Upper lobe of left lung (tissue), 6 donors: ENCODE results near the gene CYSRT1. TPM values are rescaled to one million over a fixed set of nuclear protein-coding genes. Genes with fewer than 3 reads are reported as not detected.
A peak's percentile ranks its signal among the peaks of the same experiment; 100 is the strongest.

Experiments used
- ATAC-seq, 2 donors: fragments of 200-7000 bp; cut with Tn5 transposase; one replicate each; pipeline ENCODE4 v1.9.1; 2022; ENCODE audit warnings: mild to moderate bottlenecking in 2 of 2, moderate library complexity in 2 of 2; ENCODE audit not compliant: low FRiP score in 2 of 2
- DNase-seq, 2 donors: peaks; one replicate each; pipeline ENCODE4 v3.0.0-alpha.2; 2019 to 2020
- H3K27ac ChIP-seq, 4 donors: fragments of 200-600 bp; sonication (generic); one replicate each; pipeline ENCODE4 v1.5.1; 2016 to 2019
- H3K27me3 ChIP-seq, 4 donors: fragments of 200-600 bp; sonication (generic); one replicate each; pipeline ENCODE4 v1.5.1; 2017 to 2019
- H3K36me3 ChIP-seq, 4 donors: fragments of 200-600 bp; sonication (generic); one replicate each; pipeline ENCODE4 v1.5.1; 2016 to 2019
- H3K4me1 ChIP-seq, 4 donors: fragments of 200-600 bp; sonication (generic); one replicate each; pipeline ENCODE4 v1.5.1; 2018 to 2019
- H3K4me3 ChIP-seq, 4 donors: fragments of 200-600 bp; sonication (generic); one replicate each; pipeline ENCODE4 v1.5.1; 2017 to 2019; ENCODE audit warnings: mild to moderate bottlenecking in 2 of 4, moderate library complexity in 1 of 4
- H3K9me3 ChIP-seq, 4 donors: fragments of 200-600 bp; sonication (generic); one replicate each; pipeline ENCODE4 v1.5.1; 2018 to 2019
- CTCF ChIP-seq, 6 experiments: fragments of 450-650 bp in 4 of 6; fragments of 200-600 bp in 2 of 6; sonication (generic) in 2 of 6; IDR thresholded peaks; one replicate each; pipeline ENCODE4 v1.5.1; 2016 to 2019; ENCODE audit warnings: antibody characterized with exemption in 6 of 6
- EP300 ChIP-seq, 4 donors: sonication (generic); formaldehyde crosslinking; IDR thresholded peaks; one replicate each; pipeline ENCODE4 v1.5.1; 2017; ENCODE audit warnings: antibody characterized with exemption in 4 of 4, control low read depth in 2 of 4
- POLR2A ChIP-seq, 4 donors: fragments of 450-650 bp; IDR thresholded peaks; one replicate each; pipeline ENCODE4 v1.5.1; 2016 to 2017; ENCODE audit warnings: antibody characterized with exemption in 4 of 4, mild to moderate bottlenecking in 2 of 4
- POLR2AphosphoS5 ChIP-seq, 2 donors: sonication (generic); formaldehyde crosslinking; IDR thresholded peaks; one replicate each; pipeline ENCODE4 v1.5.1; 2017; ENCODE audit warnings: antibody characterized with exemption in 2 of 2
- WGBS, 2 donors: methylation state at CpG; one replicate each; pipeline ENCODE4 v1.1.5; 2017 to 2018; 5-methylcytosine and 5-hydroxymethylcytosine counted together
- total RNA-seq, 6 donors: library from RNA; depleted of rRNA in 4 of 6; stranded (reverse); fragments of >200 nt in 4 of 6; gene quantifications; one replicate each; pipeline versions ENCODE4 v1.1.0 to v1.2.1, GENCODE V29; 2016 to 2021
- donor health status: DM: no; HTN: no; CAD: no; lungs with moderate emphysema.
- donor health status: DM: no; HTN: yes; CAD: no; lungs with severe emphysema.

Gene CYSRT1
- total RNA-seq, 6 donors from 2014 or later: 0.20 to 2.0 (median 0.97) TPM; not detected in 1

DNA sequence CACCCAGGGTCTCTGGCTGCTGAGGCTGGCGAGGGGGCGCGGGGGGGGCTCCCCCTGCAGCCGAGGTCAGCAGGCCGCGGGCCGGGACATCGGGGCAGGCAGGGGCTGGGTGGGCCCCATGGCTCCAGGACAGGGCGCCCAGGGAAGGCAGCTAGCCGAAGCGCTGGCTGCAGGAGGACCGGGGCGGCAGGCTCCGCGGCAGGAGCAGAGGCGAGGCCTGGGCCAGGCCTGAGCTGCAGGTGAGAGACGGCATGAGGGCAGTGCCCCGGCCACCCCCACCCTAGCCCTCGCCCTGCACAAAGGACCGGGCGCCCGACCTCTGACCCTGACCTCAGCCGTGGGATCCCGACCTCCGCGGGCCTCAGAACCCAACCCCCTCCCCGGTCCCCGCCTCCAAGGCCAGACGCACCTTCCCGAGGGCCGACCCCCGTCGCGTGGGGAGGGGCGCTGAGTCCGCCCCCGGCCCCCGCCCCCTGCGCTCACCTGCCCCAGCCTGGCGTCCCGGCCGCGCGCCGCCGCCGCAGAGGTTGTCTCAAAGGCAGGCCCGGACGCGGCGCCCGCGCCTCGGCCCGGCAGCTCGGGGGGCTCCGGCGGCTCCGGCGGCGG lies 3.4 kb upstream of the CYSRT1 start:
- no peaks in the 10 kb centered on the region for H3K36me3 ChIP-seq
- no peak for TF ChIP-seq EP300 (IDR thresholded peaks at IDR 0.05)
- no peak for TF ChIP-seq POLR2A (IDR thresholded peaks at IDR 0.05)
- no peak for TF ChIP-seq CTCF (IDR thresholded peaks at IDR 0.05)
- TF ChIP-seq POLR2AphosphoS5 (IDR thresholded peaks at IDR 0.05): no peak
- DNase-seq: peak in 1 of 2 donors; percentile 90
- peak overlapping the region; percentile 22 to 66 (median 56) for H3K4me3 ChIP-seq
- H3K27me3 ChIP-seq: peaks cover 0 to 4% (median 0%) of the 10 kb centered on the region in 4 donors
- no peaks in the 10 kb centered on the region for H3K9me3 ChIP-seq
- ATAC-seq: no peak
- 17% methylated on average over 14 of the region's 61 CpGs; no CpG with 5 or more reads in 1 of the 2 donors for WGBS, 2 donors
- peaks cover 40 to 66% (median 51%) of the 10 kb centered on the region in 4 donors for H3K4me1 ChIP-seq
- peak overlapping the region in 2 of 4 donors; percentile 12 to 31 for H3K27ac ChIP-seq

DNA sequence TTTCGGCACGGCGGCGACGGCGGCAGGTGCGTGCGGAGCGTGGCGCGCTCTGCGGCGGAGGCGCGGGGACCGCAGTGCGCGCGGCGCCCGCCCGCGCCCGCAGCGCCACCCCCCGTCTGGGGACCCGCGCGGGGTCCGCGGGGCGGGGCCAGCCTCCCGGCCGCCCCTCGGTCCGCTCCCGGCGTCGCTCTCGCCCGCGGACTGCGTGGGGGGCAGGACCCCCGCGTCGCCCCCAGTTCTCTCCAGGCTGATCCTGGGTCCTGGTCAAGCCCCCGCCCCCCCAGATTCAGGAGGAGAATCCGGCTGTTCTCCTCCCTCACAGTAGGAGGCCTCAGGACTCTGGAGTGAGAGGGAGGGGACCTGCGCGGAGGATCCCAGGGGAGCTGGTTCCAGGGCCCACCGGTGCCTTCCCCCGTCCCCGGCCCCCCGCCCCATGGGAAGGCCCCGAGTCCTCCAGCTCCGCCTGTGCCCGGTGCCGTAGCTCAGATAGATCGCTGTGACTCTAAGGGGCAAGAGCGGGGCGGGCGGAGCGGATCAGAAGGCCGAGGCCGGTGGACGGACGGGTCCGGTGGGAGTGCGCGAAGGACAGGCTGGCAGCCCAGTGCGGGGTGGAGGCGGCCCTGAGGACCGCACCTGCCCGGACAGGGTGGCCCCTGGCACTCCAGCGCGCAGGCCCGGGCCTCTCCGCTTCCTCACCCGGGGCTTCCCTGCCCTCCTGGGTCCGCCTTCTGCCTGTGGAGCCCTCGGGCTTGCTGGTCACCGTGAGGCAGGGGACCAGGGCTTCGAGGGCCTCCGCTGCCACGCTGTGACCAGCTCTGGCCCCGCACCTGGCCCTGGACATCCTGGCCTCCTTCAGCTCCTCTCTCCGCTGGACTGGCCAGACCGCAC lies 2.5 kb upstream of the CYSRT1 start, which contains the start of gene RNF208:
TSS of gene RNF208 (minus strand) at position 51 of the 888 bp plus-strand sequence. CDS start 1,028 bp downstream, outside the sequence.
- TF ChIP-seq EP300 (IDR thresholded peaks at IDR 0.05) (no peak), POLR2AphosphoS5 (IDR thresholded peaks at IDR 0.05) (no peak), CTCF (IDR thresholded peaks at IDR 0.05) (peak in 1 of 6 experiments; percentile 7), POLR2A (IDR thresholded peaks at IDR 0.05) (no peak)
- DNase-seq (peak in 1 of 2 donors; percentile 88), ATAC-seq (peak in 1 of 2 donors; percentile 2)
- WGBS, 2 donors: 7 to 12% methylated on average over 10 to 50 of the region's 88 CpGs
- Histone ChIP-seq H3K4me3 (peak within 1 kb of the TSS; percentile 56 to 80 (median 68)), H3K4me1 (peaks cover 33 to 66% (median 51%) of the 10 kb centered on the region in 4 donors), H3K27ac (peak within 1 kb of the TSS; percentile 85 to 91 (median 89)), H3K27me3 (peaks cover 0 to 4% (median 0%) of the 10 kb centered on the region in 4 donors), H3K36me3 (no peaks in the 10 kb centered on the region), H3K9me3 (no peaks in the 10 kb centered on the region)

DNA sequence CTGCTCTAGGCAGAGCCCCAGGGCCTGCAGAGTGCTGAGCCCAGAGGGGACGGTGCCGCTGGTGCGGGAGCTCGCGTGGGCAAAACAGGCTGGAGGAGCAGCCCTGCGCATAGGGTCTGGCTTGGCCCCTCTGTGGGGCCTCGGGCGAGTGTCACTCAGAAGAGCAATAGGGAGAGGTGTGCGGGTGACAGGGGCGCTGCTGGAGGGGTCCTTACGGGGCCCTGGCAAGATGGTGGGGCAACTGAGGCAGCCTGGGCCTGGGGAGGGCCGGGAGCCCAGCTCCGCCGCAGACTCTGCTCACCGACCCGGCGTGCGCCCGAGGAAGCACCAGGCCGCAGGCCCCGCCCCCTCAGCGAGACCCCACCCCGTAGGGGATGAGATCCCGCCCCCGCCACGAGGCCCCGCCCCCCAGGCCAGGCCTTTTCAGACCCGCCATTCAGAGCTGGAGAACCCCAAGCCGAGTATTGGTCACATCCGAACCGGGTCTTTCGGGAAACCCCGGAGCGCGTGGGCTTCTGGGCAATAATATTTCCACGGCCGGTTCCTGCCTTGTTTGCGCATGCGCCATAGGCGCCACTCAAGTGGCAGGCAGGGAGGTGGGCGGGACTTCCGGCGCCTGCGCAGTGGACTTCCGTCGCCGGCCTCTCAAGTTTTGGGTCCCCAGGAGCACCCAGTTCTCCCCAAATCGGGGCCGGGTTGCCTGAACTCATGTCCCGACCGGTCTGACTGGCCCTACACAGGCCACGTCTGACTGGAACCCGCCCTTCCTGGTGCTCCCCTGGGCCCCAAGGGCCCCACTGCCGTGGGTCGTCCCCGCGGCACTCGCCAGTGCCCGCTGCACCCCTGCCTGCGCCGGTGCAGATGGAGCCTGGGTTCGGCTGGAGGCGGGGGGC lies 1.6 kb upstream of the CYSRT1 start:
- TF ChIP-seq POLR2AphosphoS5 (IDR thresholded peaks at IDR 0.05): peak; percentile 42 to 71
- peak in 1 of 4 donors; percentile 13 for TF ChIP-seq EP300 (IDR thresholded peaks at IDR 0.05)
- peak in 2 of 4 donors; percentile 27 to 75 for TF ChIP-seq POLR2A (IDR thresholded peaks at IDR 0.05)
- no peak for TF ChIP-seq CTCF (IDR thresholded peaks at IDR 0.05)
- Histone ChIP-seq H3K4me3 (peak overlapping the region; percentile 56 to 80 (median 68)), H3K27ac (peak overlapping the region; percentile 85 to 91 (median 89)), H3K27me3 (peaks cover 0 to 4% (median 0%) of the 10 kb centered on the region in 4 donors), H3K9me3 (no peaks in the 10 kb centered on the region), H3K4me1 (peaks cover 25 to 66% (median 50%) of the 10 kb centered on the region in 4 donors), H3K36me3 (no peaks in the 10 kb centered on the region)
- ATAC-seq (peak; percentile 94 to 96), DNase-seq (peak; percentile 96 to 99)
- 0 to 1% methylated on average over 14 to 62 of the region's 63 CpGs for WGBS, 2 donors

GRCh38 chr9:137225699-137226331 lies 841 bp downstream of the CYSRT1 start:
- DNase-seq: peak in 1 of 2 donors; percentile 80
- peaks cover 0 to 24% (median 1%) of the 10 kb centered on the region in 4 donors for H3K27me3 ChIP-seq
- WGBS, 2 donors: 78 to 81% methylated on average over 4 to 8 of the region's 21 CpGs
- no peak for TF ChIP-seq POLR2AphosphoS5 (IDR thresholded peaks at IDR 0.05)
- TF ChIP-seq POLR2A (IDR thresholded peaks at IDR 0.05): no peak
- no peak for TF ChIP-seq EP300 (IDR thresholded peaks at IDR 0.05)
- no peak for TF ChIP-seq CTCF (IDR thresholded peaks at IDR 0.05)
- no peaks in the 10 kb centered on the region for H3K36me3 ChIP-seq
- no peak overlapping the region for H3K4me3 ChIP-seq
- no peaks in the 10 kb centered on the region for H3K9me3 ChIP-seq
- peak overlapping the region in 3 of 4 donors; percentile 20 to 85 (median 74) for H3K27ac ChIP-seq
- H3K4me1 ChIP-seq: peaks cover 22 to 59% (median 42%) of the 10 kb centered on the region in 4 donors
- ATAC-seq: no peak
